Fibroblast of lung (primary cell): ENCODE data around the gene SEC31B. TPM values are rescaled to one million over a fixed set of nuclear protein-coding genes. Genes with fewer than 3 reads are reported as not detected.
A peak's percentile ranks its signal among the peaks of the same experiment; 100 is the strongest.

Source experiments
- DNase-seq, 2 donors: peaks; one replicate each; pipeline versions ENCODE4 v3.0.0 to v3.0.0-alpha.2; 2010; ENCODE audit warnings: low read depth in 2 of 2
- H2AFZ ChIP-seq: 2 replicates; pipeline ENCODE4 v1.5.1; 2012; ENCODE audit warnings: low read length, control low read depth, inconsistent platforms
- H3K27ac ChIP-seq: 2 replicates; pipeline ENCODE4 v1.5.1; 2011; ENCODE audit warnings: low read length, control low read depth; ENCODE audit not compliant: insufficient read depth
- H3K27me3 ChIP-seq: 2 replicates; pipeline ENCODE4 v1.5.1; 2011; ENCODE audit warnings: mild to moderate bottlenecking, low read length; ENCODE audit not compliant: control insufficient read depth, insufficient read depth
- H3K36me3 ChIP-seq: 2 replicates; pipeline ENCODE4 v1.5.1; 2011; ENCODE audit warnings: low read length; ENCODE audit not compliant: control insufficient read depth, insufficient read depth
- H3K4me1 ChIP-seq: 2 replicates; pipeline ENCODE4 v1.5.1; 2011; ENCODE audit warnings: low read length; ENCODE audit not compliant: control insufficient read depth, insufficient read depth; ENCODE audit errors: extremely low read depth
- H3K4me2 ChIP-seq: 2 replicates; pipeline ENCODE4 v1.5.1; 2011; ENCODE audit warnings: low read length, control low read depth; ENCODE audit not compliant: insufficient read depth; ENCODE audit errors: extremely low read depth
- H3K4me3 ChIP-seq, 4 experiments: fragments of 200-600 bp in 1 of 4; sonication (generic) in 1 of 4; replicated peaks in 1 of 4; 2 replicates each; pipeline ENCODE4 v1.5.1; 2011 to 2016; ENCODE audit warnings: low read length in 4 of 4, low read depth in 3 of 4, mild to moderate bottlenecking in 3 of 4, control low read depth in 2 of 4, inconsistent platforms in 1 of 4, mixed read lengths in 1 of 4; ENCODE audit not compliant: insufficient read depth in 1 of 4; ENCODE audit errors: control extremely low read depth in 1 of 4
- H3K79me2 ChIP-seq: 2 replicates; pipeline ENCODE4 v1.5.1; 2012; ENCODE audit warnings: mild to moderate bottlenecking, low read length, inconsistent platforms; ENCODE audit not compliant: control insufficient read depth, insufficient read depth
- H3K9ac ChIP-seq: 2 replicates; pipeline ENCODE4 v1.5.1; 2011; ENCODE audit warnings: mild to moderate bottlenecking, low read length, control low read depth; ENCODE audit not compliant: insufficient read depth
- H3K9me3 ChIP-seq: 2 replicates; pipeline ENCODE4 v1.5.1; 2012; ENCODE audit warnings: low read depth, low read length; ENCODE audit not compliant: control insufficient read depth, insufficient read depth
- H4K20me1 ChIP-seq: 2 replicates; pipeline ENCODE4 v1.5.1; 2011; ENCODE audit warnings: low read length; ENCODE audit not compliant: control insufficient read depth, insufficient read depth; ENCODE audit errors: extremely low read depth
- CTCF ChIP-seq, 2 donors: IDR thresholded peaks in 1 of 2; conservative IDR thresholded peaks in 1 of 2; 1 replicate in 1 of 2; 2 replicates in 1 of 2; pipeline ENCODE4 v1.5.1; 2011 to 2012; ENCODE audit warnings: low read length in 2 of 2, control low read depth in 1 of 2, inconsistent platforms in 1 of 2, low read depth in 1 of 2, mild to moderate bottlenecking in 1 of 2
- EZH2 ChIP-seq: IDR thresholded peaks from 2 replicates; pipeline ENCODE4 v1.5.1; 2012; ENCODE audit warnings: low read length, control low read depth, mild to moderate bottlenecking; ENCODE audit errors: missing control alignments
- polyA plus RNA-seq, 2 donors: library from polyadenylated mRNA; depleted of rRNA in 1 of 2; stranded (reverse) in 1 of 2; unstranded in 1 of 2; fragments of >200 nt; gene quantifications; 2 replicates each; pipeline ENCODE4 v1.2.1, GENCODE V29; 2011 to 2012; ENCODE audit warnings: missing spikeins in 1 of 2
- total RNA-seq: library from RNA; depleted of rRNA; stranded (reverse); fragments of >200 nt; gene quantifications from 2 replicates; pipeline ENCODE4 v1.2.1, GENCODE V29; 2014

SEC31B gene
- total and polyA plus RNA-seq, 2 donors (not counting 1 experiment from before 2014, with no cell fraction given): 2.7 to 3.0 TPM

- no peak overlapping the region for H2AFZ ChIP-seq
- H3K9ac ChIP-seq: no peak overlapping the region
- H3K4me1 ChIP-seq: no peaks in the 10 kb centered on the region
- TF ChIP-seq CTCF (conservative IDR thresholded peaks at IDR 0.05 in 1 of 2, IDR thresholded peaks at IDR 0.05 in 1 of 2; ENCODE audit: low read depth in 1 of 2, low read length in 2 of 2) (no peak), EZH2 (no peak)
- no peaks in the 10 kb centered on the region for H3K9me3 ChIP-seq
- H3K36me3 ChIP-seq: no peaks in the 10 kb centered on the region
- no peaks in the 10 kb centered on the region for H3K27me3 ChIP-seq
- no peak overlapping the region for H3K4me3 ChIP-seq
- H3K27ac ChIP-seq: no peak overlapping the region
- no peaks in the 10 kb centered on the region for H3K79me2 ChIP-seq
- no peaks in the 10 kb centered on the region for H4K20me1 ChIP-seq
- no peak overlapping the region for H3K4me2 ChIP-seq
- no peak for DNase-seq
These were observed 16.7 kb downstream of the SEC31B start for GRCh38 chr10:100502926-100503494.

- H3K4me2 ChIP-seq: no peak overlapping the region
- no peak overlapping the region for H2AFZ ChIP-seq
- H3K27ac ChIP-seq: no peak overlapping the region
- no peaks in the 10 kb centered on the region for H3K4me1 ChIP-seq
- H3K79me2 ChIP-seq: no peaks in the 10 kb centered on the region
- DNase-seq: peak in 1 of 2 donors; percentile 11
- no peak overlapping the region for H3K9ac ChIP-seq
- H3K9me3 ChIP-seq: no peaks in the 10 kb centered on the region
- no peaks in the 10 kb centered on the region for H3K27me3 ChIP-seq
- no peak for TF ChIP-seq EZH2
- TF ChIP-seq CTCF (conservative IDR thresholded peaks at IDR 0.05 in 1 of 2, IDR thresholded peaks at IDR 0.05 in 1 of 2; ENCODE audit: low read depth in 1 of 2, low read length in 2 of 2): no peak
- H4K20me1 ChIP-seq: no peaks in the 10 kb centered on the region
- no peak overlapping the region for H3K4me3 ChIP-seq
- no peaks in the 10 kb centered on the region for H3K36me3 ChIP-seq
These were observed 18.2 kb downstream of the SEC31B start for GRCh38 chr10:100501423-100501822.

GRCh38 chr10:100498059-100498458 lies 21.6 kb downstream of the SEC31B start:
- Histone ChIP-seq H3K27ac (no peak overlapping the region), H3K36me3 (no peaks in the 10 kb centered on the region), H3K27me3 (no peaks in the 10 kb centered on the region), H3K4me3 (no peak overlapping the region), H3K4me1 (no peaks in the 10 kb centered on the region), H4K20me1 (no peaks in the 10 kb centered on the region), H3K9me3 (no peaks in the 10 kb centered on the region), H3K79me2 (no peaks in the 10 kb centered on the region), H3K4me2 (no peak overlapping the region), H3K9ac (no peak overlapping the region), H2AFZ (no peak overlapping the region)
- TF ChIP-seq CTCF (conservative IDR thresholded peaks at IDR 0.05 in 1 of 2, IDR thresholded peaks at IDR 0.05 in 1 of 2; ENCODE audit: low read depth in 1 of 2, low read length in 2 of 2) (no peak), EZH2 (no peak)
- no peak for DNase-seq
